ENCODE measurements around the gene GLIS2.

The GLIS2 gene

GRCh38 chr16:4319454-4320421 is 3.9 kb downstream of the GLIS2 start:
- no peak for DNase-seq (ENCODE audit: low read depth in 2 of 2, low spot score in 1 of 2)

GRCh38 chr16:4320571-4321137 is 4.8 kb downstream of the GLIS2 start:
- DNase-seq (ENCODE audit: low read depth in 2 of 2, low spot score in 1 of 2) = no peak

GRCh38 chr16:4321286-4322120 is 5.6 kb downstream of the GLIS2 start:
- no peak for DNase-seq (ENCODE audit: low read depth in 2 of 2, low spot score in 1 of 2)

GRCh38 chr16:4322121-4323052 is 6.5 kb downstream of the GLIS2 start:
- no peak for DNase-seq (ENCODE audit: low read depth in 2 of 2, low spot score in 1 of 2)

GRCh38 chr16:4323071-4323844 is 7.4 kb downstream of the GLIS2 start:
- DNase-seq (ENCODE audit: low read depth in 2 of 2, low spot score in 1 of 2) = no peak

- no peak for DNase-seq (ENCODE audit: low read depth in 2 of 2, low spot score in 1 of 2)
These were observed 8.1 kb downstream of the GLIS2 start for GRCh38 chr16:4323845-4324488.

- no peak for DNase-seq (ENCODE audit: low read depth in 2 of 2, low spot score in 1 of 2)
These were observed 8.8 kb downstream of the GLIS2 start for GRCh38 chr16:4324492-4325252.

GRCh38 chr16:4325253-4325758 is 9.4 kb downstream of the GLIS2 start:
- DNase-seq (ENCODE audit: low read depth in 2 of 2, low spot score in 1 of 2) = no peak

GRCh38 chr16:4327386-4328045 is 11.6 kb downstream of the GLIS2 start:
- no peak for DNase-seq (ENCODE audit: low read depth in 2 of 2, low spot score in 1 of 2)

- no peak for DNase-seq (ENCODE audit: low read depth in 2 of 2, low spot score in 1 of 2)
These were observed 12.3 kb downstream of the GLIS2 start for GRCh38 chr16:4328046-4328781.

GRCh38 chr16:4328782-4329775 is 13.2 kb downstream of the GLIS2 start:
- DNase-seq (ENCODE audit: low read depth in 2 of 2, low spot score in 1 of 2) = no peak

GRCh38 chr16:4330277-4330874 is 14.5 kb downstream of the GLIS2 start:
- DNase-seq (ENCODE audit: low read depth in 2 of 2, low spot score in 1 of 2) = peak; percentile 41 to 51

GRCh38 chr16:4332083-4332482 is 16.2 kb downstream of the GLIS2 start:
- no peak for DNase-seq (ENCODE audit: low read depth in 2 of 2, low spot score in 1 of 2)

GRCh38 chr16:4332623-4333307 is 16.9 kb downstream of the GLIS2 start:
- no peak for DNase-seq (ENCODE audit: low read depth in 2 of 2, low spot score in 1 of 2)

- DNase-seq (ENCODE audit: low read depth in 2 of 2, low spot score in 1 of 2) = no peak
These were observed 17.4 kb downstream of the GLIS2 start for GRCh38 chr16:4333308-4333638.
